Spleen (tissue), 11 donors: Measurements from ENCODE around the gene PALS1. TPM values are rescaled to one million over a fixed set of nuclear protein-coding genes. Genes with fewer than 3 reads are reported as not detected.

Experiments used
- DNase-seq: peaks from one replicate; pipeline ENCODE4 v3.0.0-alpha.2; 2020
- H3K27ac ChIP-seq, 8 donors: fragments of 200-600 bp; sonication (generic) in 7 of 8; 1 replicate in 4 of 8; 2 replicates in 4 of 8; pipeline versions ENCODE4 v1.5.0 to v1.8.0; 2016 to 2021; ENCODE audit warnings: inconsistent platforms in 4 of 8, mild to moderate bottlenecking in 4 of 8, moderate library complexity in 1 of 8
- H3K27me3 ChIP-seq, 7 donors: fragments of 200-600 bp; sonication (generic) in 6 of 7; replicated peaks in 1 of 7; 1 replicate in 4 of 7; 2 replicates in 3 of 7; pipeline versions ENCODE4 v1.5.0 to v1.8.0; 2016 to 2021; ENCODE audit warnings: inconsistent platforms in 3 of 7, mild to moderate bottlenecking in 1 of 7
- H3K36me3 ChIP-seq, 6 donors: fragments of 200-600 bp; sonication (generic) in 5 of 6; 1 replicate in 4 of 6; 2 replicates in 2 of 6; pipeline versions ENCODE4 v1.5.0 to v1.8.0; 2016 to 2021; ENCODE audit warnings: inconsistent platforms in 2 of 6
- H3K4me1 ChIP-seq, 6 donors: fragments of 200-600 bp; sonication (generic) in 5 of 6; 1 replicate in 3 of 6; 2 replicates in 3 of 6; pipeline versions ENCODE4 v1.5.0 to v1.8.0; 2016 to 2021; ENCODE audit warnings: inconsistent platforms in 3 of 6
- H3K4me3 ChIP-seq, 8 donors: fragments of 200-600 bp; sonication (generic) in 7 of 8; 1 replicate in 4 of 8; 2 replicates in 4 of 8; pipeline versions ENCODE4 v1.5.0 to v1.8.0; 2016 to 2021; ENCODE audit warnings: inconsistent platforms in 4 of 8, mild to moderate bottlenecking in 4 of 8, moderate library complexity in 2 of 8
- H3K9me3 ChIP-seq, 8 donors: fragments of 200-600 bp; sonication (generic) in 7 of 8; 1 replicate in 4 of 8; 2 replicates in 4 of 8; pipeline versions ENCODE4 v1.5.0 to v1.8.0; 2016 to 2021; ENCODE audit warnings: inconsistent platforms in 4 of 8
- CTCF ChIP-seq, 11 experiments: fragments of 200-600 bp in 7 of 11; fragments of 450-650 bp in 4 of 11; sonication (generic) in 4 of 11; IDR thresholded peaks in 8 of 11; conservative IDR thresholded peaks in 3 of 11; 1 replicate in 7 of 11; 2 replicates in 4 of 11; pipeline versions ENCODE4 v1.4.0 to v1.8.0; 2016 to 2021; ENCODE audit warnings: antibody characterized with exemption in 11 of 11, inconsistent platforms in 4 of 11, mild to moderate bottlenecking in 1 of 11
- POLR2A ChIP-seq, 3 donors: fragments of 450-650 bp; IDR thresholded peaks; one replicate each; pipeline ENCODE4 v1.5.1; 2017; ENCODE audit warnings: antibody characterized with exemption in 3 of 3, mild to moderate bottlenecking in 1 of 3
- POLR2AphosphoS5 ChIP-seq, 3 donors: sonication (generic); formaldehyde crosslinking; IDR thresholded peaks; one replicate each; pipeline ENCODE4 v1.5.1; 2017; ENCODE audit warnings: antibody characterized with exemption in 3 of 3
- WGBS, 5 donors: extraction: QIAGEN DNeasy Blood & Tissue Kit in 3 of 5; methylation state at CpG; one replicate each; pipeline versions ENCODE4 v1.1.5 to v1.1.7; 2013 to 2018; 5-methylcytosine and 5-hydroxymethylcytosine counted together
- intact Hi-C: fragments of 100-400 bp; cut with DNase I; formaldehyde crosslinking; loops from one replicate; pipeline ENCODE4 v1.15.0; 2023; ENCODE audit warnings: low total_unique reads
- polyA plus RNA-seq, 3 donors: library from polyadenylated mRNA; stranded (reverse); fragments of 200-250 nt; gene quantifications; one replicate each; pipeline ENCODE4 v1.2.1, GENCODE V29; 2013
- total RNA-seq, 7 donors: library from RNA; depleted of rRNA in 3 of 7; stranded (reverse); fragments of >200 nt in 3 of 7; fragmentation: NEBNext Ultra II Directional in 4 of 7; extraction: Animal tissue kit (Norgen Biotek cat#: 25700) in 4 of 7; gene quantifications; one replicate each; pipeline versions ENCODE4 v1.1.0 to v1.2.1, GENCODE V29; 2016 to 2021
- donor health status: healthy with polysubstance abuse.
- donor health status: DM: no; HTN: no; CAD: no; lungs with moderate emphysema.
- donor health status: DM: no; HTN: no; CAD: no.
- donor health status: Bipolar disorder and iron deficiency.
- donor health status: healthy.
- donor health status: DM: no; HTN: no; CAD: no.
- donor health status: DM: yes; HTN: yes; CAD: no.

PALS1 gene
- total and polyA plus RNA-seq, 10 donors, result 2.0 to 26.8 (median 16.1) TPM

- no peak for DNase-seq
- no peaks in the 10 kb centered on the region for H3K9me3 ChIP-seq
- WGBS, 5 donors, result 87 to 93% (median 90%) methylated on average over 2 of the region's 2 CpGs
- no peaks in the 10 kb centered on the region for H3K36me3 ChIP-seq
- H3K27me3 ChIP-seq, result no peaks in the 10 kb centered on the region
- no peak overlapping the region for H3K4me3 ChIP-seq
- no peak for TF ChIP-seq POLR2AphosphoS5 (IDR thresholded peaks at IDR 0.05)
- no peak for TF ChIP-seq CTCF (IDR thresholded peaks at IDR 0.05 in 8 of 11, conservative IDR thresholded peaks at IDR 0.05 in 3 of 11)
- TF ChIP-seq POLR2A (IDR thresholded peaks at IDR 0.05), result no peak
- H3K4me1 ChIP-seq, result peaks cover 0 to 42% (median 21%) of the 10 kb centered on the region in 6 donors
- intact Hi-C loops, result no loop called here
- H3K27ac ChIP-seq, result no peak overlapping the region
Measured at GRCh38 chr14:67265131-67265530, 23.9 kb downstream of the PALS1 start.

- H3K27me3 ChIP-seq, result no peaks in the 10 kb centered on the region
- H3K9me3 ChIP-seq, result no peaks in the 10 kb centered on the region
- no peak for DNase-seq
- TF ChIP-seq POLR2A (IDR thresholded peaks at IDR 0.05) (no peak), CTCF (IDR thresholded peaks at IDR 0.05 in 8 of 11, conservative IDR thresholded peaks at IDR 0.05 in 3 of 11) (no peak), POLR2AphosphoS5 (IDR thresholded peaks at IDR 0.05) (no peak)
- WGBS, 5 donors, result 52 to 61% (median 55%) methylated on average over 4 of the region's 4 CpGs
- intact Hi-C loops, result no loop called here
- H3K4me1 ChIP-seq, result peaks cover 0 to 54% (median 20%) of the 10 kb centered on the region in 6 donors
- H3K36me3 ChIP-seq, result peaks cover 0 to 21% (median 0%) of the 10 kb centered on the region in 6 donors
- H3K4me3 ChIP-seq, result no peak overlapping the region
- peak overlapping the region in 6 of 8 donors; percentile 15 to 65 (median 49) for H3K27ac ChIP-seq
Measured at GRCh38 chr14:67267576-67268328, 26.5 kb downstream of the PALS1 start.

GRCh38 chr14:67268426-67269150 lies 27.4 kb downstream of the PALS1 start:
- WGBS, 5 donors, result 54 to 79% (median 70%) methylated on average over 11 of the region's 11 CpGs
- Histone ChIP-seq H3K36me3 (peaks cover 0 to 27% (median 0%) of the 10 kb centered on the region in 6 donors), H3K4me1 (peaks cover 0 to 54% (median 20%) of the 10 kb centered on the region in 6 donors), H3K27me3 (no peaks in the 10 kb centered on the region), H3K4me3 (peak overlapping the region in 1 of 8 donors; percentile 24), H3K27ac (peak overlapping the region in 6 of 8 donors; percentile 48 to 65 (median 58)), H3K9me3 (peaks cover 0 to 5% (median 0%) of the 10 kb centered on the region in 8 donors)
- TF ChIP-seq POLR2A (IDR thresholded peaks at IDR 0.05) (no peak), CTCF (IDR thresholded peaks at IDR 0.05 in 8 of 11, conservative IDR thresholded peaks at IDR 0.05 in 3 of 11) (no peak), POLR2AphosphoS5 (IDR thresholded peaks at IDR 0.05) (no peak)
- intact Hi-C loops, result no loop called here
- no peak for DNase-seq
